Measurements from ENCODE around the gene DYNC1LI1. TPM values are rescaled to one million over a fixed set of nuclear protein-coding genes. Genes with fewer than 3 reads are reported as not detected.

The DYNC1LI1 gene
- total and polyA plus RNA-seq, 2 experiments from 2014 or later = 45.1 to 48.0 TPM

DNA sequence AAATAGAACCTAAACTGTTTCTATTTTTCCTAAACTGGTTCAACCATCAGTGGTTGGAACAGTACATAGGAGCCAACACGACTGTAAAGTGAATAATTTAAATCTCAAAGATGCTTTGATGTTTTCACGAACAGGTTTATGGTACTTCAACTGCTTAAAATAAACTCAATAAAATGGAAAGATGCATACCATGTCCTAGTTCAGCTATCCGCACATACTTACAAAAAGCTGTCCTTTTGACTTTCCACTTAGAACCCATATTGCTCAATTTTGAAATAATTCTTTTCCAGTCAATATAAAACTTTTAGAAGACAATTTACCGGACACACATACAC is 68.9 kb downstream of the DYNC1LI1 start:
- Histone ChIP-seq H3K36me3 (ENCODE audit: insufficient read depth) (no peaks in the 10 kb centered on the region), H3F3A (replicated peaks; ENCODE audit: low read depth) (peaks cover 6% of the 10 kb centered on the region; the same call in 1 of the 2 replicates), H2AFZ (peak overlapping the region; percentile 52), H3K79me2 (replicated peaks; ENCODE audit: insufficient read depth) (peaks cover 49% of the 10 kb centered on the region), H4K20me1 (replicated peaks; ENCODE audit: insufficient read depth) (0 out of 2 replicates have a peak, but pooled peaks cover 5% of the 10 kb centered on the region), H3K9me2 (ENCODE audit: insufficient read depth) (no peaks in the 10 kb centered on the region), H3K27me3 (ENCODE audit: insufficient read depth) (no peaks in the 10 kb centered on the region), H3K4me1 (ENCODE audit: insufficient read depth) (peaks cover 23% of the 10 kb centered on the region), H3K4me2 (peak overlapping the region; percentile 94), H3K4me3 (peak overlapping the region; percentile 89), H3K27ac (ENCODE audit: low read depth) (peak overlapping the region; percentile 92)
- peak overlapping the region; percentile 92 for H3K4me3 Mint-ChIP-seq
- no peak for DNase-seq (ENCODE audit: low spot score)
- TF ChIP-seq, protein P1, sequence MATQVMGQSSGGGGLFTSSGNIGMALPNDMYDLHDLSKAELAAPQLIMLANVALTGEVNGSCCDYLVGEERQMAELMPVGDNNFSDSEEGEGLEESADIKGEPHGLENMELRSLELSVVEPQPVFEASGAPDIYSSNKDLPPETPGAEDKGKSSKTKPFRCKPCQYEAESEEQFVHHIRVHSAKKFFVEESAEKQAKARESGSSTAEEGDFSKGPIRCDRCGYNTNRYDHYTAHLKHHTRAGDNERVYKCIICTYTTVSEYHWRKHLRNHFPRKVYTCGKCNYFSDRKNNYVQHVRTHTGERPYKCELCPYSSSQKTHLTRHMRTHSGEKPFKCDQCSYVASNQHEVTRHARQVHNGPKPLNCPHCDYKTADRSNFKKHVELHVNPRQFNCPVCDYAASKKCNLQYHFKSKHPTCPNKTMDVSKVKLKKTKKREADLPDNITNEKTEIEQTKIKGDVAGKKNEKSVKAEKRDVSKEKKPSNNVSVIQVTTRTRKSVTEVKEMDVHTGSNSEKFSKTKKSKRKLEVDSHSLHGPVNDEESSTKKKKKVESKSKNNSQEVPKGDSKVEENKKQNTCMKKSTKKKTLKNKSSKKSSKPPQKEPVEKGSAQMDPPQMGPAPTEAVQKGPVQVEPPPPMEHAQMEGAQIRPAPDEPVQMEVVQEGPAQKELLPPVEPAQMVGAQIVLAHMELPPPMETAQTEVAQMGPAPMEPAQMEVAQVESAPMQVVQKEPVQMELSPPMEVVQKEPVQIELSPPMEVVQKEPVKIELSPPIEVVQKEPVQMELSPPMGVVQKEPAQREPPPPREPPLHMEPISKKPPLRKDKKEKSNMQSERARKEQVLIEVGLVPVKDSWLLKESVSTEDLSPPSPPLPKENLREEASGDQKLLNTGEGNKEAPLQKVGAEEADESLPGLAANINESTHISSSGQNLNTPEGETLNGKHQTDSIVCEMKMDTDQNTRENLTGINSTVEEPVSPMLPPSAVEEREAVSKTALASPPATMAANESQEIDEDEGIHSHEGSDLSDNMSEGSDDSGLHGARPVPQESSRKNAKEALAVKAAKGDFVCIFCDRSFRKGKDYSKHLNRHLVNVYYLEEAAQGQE (IDR thresholded peaks at IDR 0.05; ENCODE audit: unreplicated experiment) = no peak
- TF ChIP-seq, protein P2, sequence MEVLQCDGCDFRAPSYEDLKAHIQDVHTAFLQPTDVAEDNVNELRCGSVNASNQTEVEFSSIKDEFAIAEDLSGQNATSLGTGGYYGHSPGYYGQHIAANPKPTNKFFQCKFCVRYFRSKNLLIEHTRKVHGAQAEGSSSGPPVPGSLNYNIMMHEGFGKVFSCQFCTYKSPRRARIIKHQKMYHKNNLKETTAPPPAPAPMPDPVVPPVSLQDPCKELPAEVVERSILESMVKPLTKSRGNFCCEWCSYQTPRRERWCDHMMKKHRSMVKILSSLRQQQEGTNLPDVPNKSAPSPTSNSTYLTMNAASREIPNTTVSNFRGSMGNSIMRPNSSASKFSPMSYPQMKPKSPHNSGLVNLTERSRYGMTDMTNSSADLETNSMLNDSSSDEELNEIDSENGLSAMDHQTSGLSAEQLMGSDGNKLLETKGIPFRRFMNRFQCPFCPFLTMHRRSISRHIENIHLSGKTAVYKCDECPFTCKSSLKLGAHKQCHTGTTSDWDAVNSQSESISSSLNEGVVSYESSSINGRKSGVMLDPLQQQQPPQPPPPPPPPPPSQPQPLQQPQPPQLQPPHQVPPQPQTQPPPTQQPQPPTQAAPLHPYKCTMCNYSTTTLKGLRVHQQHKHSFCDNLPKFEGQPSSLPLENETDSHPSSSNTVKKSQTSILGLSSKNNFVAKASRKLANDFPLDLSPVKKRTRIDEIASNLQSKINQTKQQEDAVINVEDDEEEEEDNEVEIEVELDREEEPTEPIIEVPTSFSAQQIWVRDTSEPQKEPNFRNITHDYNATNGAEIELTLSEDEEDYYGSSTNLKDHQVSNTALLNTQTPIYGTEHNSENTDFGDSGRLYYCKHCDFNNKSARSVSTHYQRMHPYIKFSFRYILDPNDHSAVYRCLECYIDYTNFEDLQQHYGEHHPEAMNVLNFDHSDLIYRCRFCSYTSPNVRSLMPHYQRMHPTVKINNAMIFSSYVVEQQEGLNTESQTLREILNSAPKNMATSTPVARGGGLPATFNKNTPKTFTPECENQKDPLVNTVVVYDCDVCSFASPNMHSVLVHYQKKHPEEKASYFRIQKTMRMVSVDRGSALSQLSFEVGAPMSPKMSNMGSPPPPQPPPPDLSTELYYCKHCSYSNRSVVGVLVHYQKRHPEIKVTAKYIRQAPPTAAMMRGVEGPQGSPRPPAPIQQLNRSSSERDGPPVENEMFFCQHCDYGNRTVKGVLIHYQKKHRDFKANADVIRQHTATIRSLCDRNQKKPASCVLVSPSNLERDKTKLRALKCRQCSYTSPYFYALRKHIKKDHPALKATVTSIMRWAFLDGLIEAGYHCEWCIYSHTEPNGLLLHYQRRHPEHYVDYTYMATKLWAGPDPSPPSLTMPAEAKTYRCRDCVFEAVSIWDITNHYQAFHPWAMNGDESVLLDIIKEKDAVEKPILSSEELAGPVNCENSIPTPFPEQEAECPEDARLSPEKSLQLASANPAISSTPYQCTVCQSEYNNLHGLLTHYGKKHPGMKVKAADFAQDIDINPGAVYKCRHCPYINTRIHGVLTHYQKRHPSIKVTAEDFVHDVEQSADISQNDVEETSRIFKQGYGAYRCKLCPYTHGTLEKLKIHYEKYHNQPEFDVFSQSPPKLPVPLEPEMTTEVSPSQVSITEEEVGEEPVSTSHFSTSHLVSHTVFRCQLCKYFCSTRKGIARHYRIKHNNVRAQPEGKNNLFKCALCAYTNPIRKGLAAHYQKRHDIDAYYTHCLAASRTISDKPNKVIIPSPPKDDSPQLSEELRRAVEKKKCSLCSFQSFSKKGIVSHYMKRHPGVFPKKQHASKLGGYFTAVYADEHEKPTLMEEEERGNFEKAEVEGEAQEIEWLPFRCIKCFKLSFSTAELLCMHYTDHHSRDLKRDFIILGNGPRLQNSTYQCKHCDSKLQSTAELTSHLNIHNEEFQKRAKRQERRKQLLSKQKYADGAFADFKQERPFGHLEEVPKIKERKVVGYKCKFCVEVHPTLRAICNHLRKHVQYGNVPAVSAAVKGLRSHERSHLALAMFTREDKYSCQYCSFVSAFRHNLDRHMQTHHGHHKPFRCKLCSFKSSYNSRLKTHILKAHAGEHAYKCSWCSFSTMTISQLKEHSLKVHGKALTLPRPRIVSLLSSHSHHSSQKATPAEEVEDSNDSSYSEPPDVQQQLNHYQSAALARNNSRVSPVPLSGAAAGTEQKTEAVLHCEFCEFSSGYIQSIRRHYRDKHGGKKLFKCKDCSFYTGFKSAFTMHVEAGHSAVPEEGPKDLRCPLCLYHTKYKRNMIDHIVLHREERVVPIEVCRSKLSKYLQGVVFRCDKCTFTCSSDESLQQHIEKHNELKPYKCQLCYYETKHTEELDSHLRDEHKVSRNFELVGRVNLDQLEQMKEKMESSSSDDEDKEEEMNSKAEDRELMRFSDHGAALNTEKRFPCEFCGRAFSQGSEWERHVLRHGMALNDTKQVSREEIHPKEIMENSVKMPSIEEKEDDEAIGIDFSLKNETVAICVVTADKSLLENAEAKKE (CRISPR knock-in tag; IDR thresholded peaks at IDR 0.05) = no peak
- TF ChIP-seq, protein P3, sequence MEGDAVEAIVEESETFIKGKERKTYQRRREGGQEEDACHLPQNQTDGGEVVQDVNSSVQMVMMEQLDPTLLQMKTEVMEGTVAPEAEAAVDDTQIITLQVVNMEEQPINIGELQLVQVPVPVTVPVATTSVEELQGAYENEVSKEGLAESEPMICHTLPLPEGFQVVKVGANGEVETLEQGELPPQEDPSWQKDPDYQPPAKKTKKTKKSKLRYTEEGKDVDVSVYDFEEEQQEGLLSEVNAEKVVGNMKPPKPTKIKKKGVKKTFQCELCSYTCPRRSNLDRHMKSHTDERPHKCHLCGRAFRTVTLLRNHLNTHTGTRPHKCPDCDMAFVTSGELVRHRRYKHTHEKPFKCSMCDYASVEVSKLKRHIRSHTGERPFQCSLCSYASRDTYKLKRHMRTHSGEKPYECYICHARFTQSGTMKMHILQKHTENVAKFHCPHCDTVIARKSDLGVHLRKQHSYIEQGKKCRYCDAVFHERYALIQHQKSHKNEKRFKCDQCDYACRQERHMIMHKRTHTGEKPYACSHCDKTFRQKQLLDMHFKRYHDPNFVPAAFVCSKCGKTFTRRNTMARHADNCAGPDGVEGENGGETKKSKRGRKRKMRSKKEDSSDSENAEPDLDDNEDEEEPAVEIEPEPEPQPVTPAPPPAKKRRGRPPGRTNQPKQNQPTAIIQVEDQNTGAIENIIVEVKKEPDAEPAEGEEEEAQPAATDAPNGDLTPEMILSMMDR (conservative IDR thresholded peaks at IDR 0.05; ENCODE audit: low read depth in 2 of 2) = no peak
- no peak for TF ChIP-seq STAT1 (IDR thresholded peaks at IDR 0.05; ENCODE audit: unreplicated experiment)
- TF ChIP-seq NANOG (IDR thresholded peaks at IDR 0.05; ENCODE audit: borderline replicate concordance) = no peak
- no peak for TF ChIP-seq JUNB (IDR thresholded peaks at IDR 0.05; ENCODE audit: unreplicated experiment)
- TF ChIP-seq EZH2phosphoT487 (IDR thresholded peaks at IDR 0.05; ENCODE audit: unreplicated experiment) = no peak
- TF ChIP-seq, protein P4, sequence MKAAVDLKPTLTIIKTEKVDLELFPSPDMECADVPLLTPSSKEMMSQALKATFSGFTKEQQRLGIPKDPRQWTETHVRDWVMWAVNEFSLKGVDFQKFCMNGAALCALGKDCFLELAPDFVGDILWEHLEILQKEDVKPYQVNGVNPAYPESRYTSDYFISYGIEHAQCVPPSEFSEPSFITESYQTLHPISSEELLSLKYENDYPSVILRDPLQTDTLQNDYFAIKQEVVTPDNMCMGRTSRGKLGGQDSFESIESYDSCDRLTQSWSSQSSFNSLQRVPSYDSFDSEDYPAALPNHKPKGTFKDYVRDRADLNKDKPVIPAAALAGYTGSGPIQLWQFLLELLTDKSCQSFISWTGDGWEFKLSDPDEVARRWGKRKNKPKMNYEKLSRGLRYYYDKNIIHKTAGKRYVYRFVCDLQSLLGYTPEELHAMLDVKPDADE (IDR thresholded peaks at IDR 0.05) = no peak
- TF ChIP-seq EZH2 (IDR thresholded peaks at IDR 0.05; ENCODE audit: low read depth, unreplicated experiment) = no peak
- no peak for TF ChIP-seq POLR2AphosphoS5 (IDR thresholded peaks at IDR 0.05; ENCODE audit: low read depth)
- TF ChIP-seq ZNF114 (CRISPR knock-in tag; IDR thresholded peaks at IDR 0.05) = no peak
- H3K27me3 Mint-ChIP-seq (ENCODE audit: insufficient read depth, low read depth, poor library complexity) = no peaks in the 10 kb centered on the region
- no peak for ATAC-seq
- peaks cover 1% of the 10 kb centered on the region; the same call in 2 of the 3 replicates for H3K36me3 Mint-ChIP-seq (ENCODE audit: low read depth)
- peak overlapping the region; percentile 35; the same call in 1 of the 2 replicates for H3K27ac Mint-ChIP-seq
- H3K4me1 Mint-ChIP-seq = peaks cover 24% of the 10 kb centered on the region
- no peaks in the 10 kb centered on the region for H3K9me3 Mint-ChIP-seq

Measured in GM23338 (cell line).